Ectodermal cell (in vitro differentiated cells): ENCODE data around the gene MTA1.

Experiments used
- H3K27ac ChIP-seq: 2 replicates; pipeline ENCODE4 v1.7.0; 2013; ENCODE audit warnings: mild to moderate bottlenecking, low read depth, low read length; ENCODE audit not compliant: insufficient read depth, poor library complexity, severe bottlenecking
- H3K27me3 ChIP-seq: 2 replicates; pipeline ENCODE4 v1.7.0; 2013; ENCODE audit warnings: mild to moderate bottlenecking, low read length; ENCODE audit not compliant: insufficient read depth, control insufficient read depth, poor library complexity, severe bottlenecking
- H3K36me3 ChIP-seq: one replicate; pipeline ENCODE4 v1.7.0; 2013; ENCODE audit warnings: low read length; ENCODE audit not compliant: control insufficient read depth, insufficient read depth
- H3K4me1 ChIP-seq: one replicate; pipeline ENCODE4 v1.7.0; 2013; ENCODE audit warnings: low read length; ENCODE audit not compliant: control insufficient read depth, insufficient read depth
- H3K4me3 ChIP-seq: 2 replicates; pipeline ENCODE4 v1.7.0; 2013; ENCODE audit warnings: low read depth, low read length, control low read depth; ENCODE audit not compliant: insufficient read depth
- H3K9me3 ChIP-seq: 2 replicates; pipeline ENCODE4 v1.7.0; 2013; ENCODE audit warnings: mild to moderate bottlenecking, low read length, moderate library complexity; ENCODE audit not compliant: control insufficient read depth
- WGBS, 2 experiments: methylation state at CpG; one replicate each; pipeline ENCODE4 v1.1.7; 2013; ENCODE audit warnings: missing lambda C conversion rate in 2 of 2; 5-methylcytosine and 5-hydroxymethylcytosine counted together

Gene MTA1

GRCh38 chr14:105437723-105438500 lies 18.3 kb downstream of the MTA1 start:
- Histone ChIP-seq H3K27me3 (no peaks in the 10 kb centered on the region), H3K9me3 (no peaks in the 10 kb centered on the region), H3K4me3 (no peak overlapping the region), H3K4me1 (peaks cover 5% of the 10 kb centered on the region), H3K36me3 (peaks cover 1% of the 10 kb centered on the region), H3K27ac (no peak overlapping the region)
- 95 to 96% methylated on average over 18 of the region's 18 CpGs for WGBS, 2 experiments

- no peaks in the 10 kb centered on the region for H3K4me1 ChIP-seq
- 94 to 95% methylated on average over 11 of the region's 11 CpGs for WGBS, 2 experiments
- H3K9me3 ChIP-seq: no peaks in the 10 kb centered on the region
- peaks cover 3% of the 10 kb centered on the region for H3K36me3 ChIP-seq
- H3K27me3 ChIP-seq: no peaks in the 10 kb centered on the region
- no peak overlapping the region for H3K4me3 ChIP-seq
- no peak overlapping the region for H3K27ac ChIP-seq
Measured at GRCh38 chr14:105439179-105439578, 19.6 kb downstream of the MTA1 start.

DNA sequence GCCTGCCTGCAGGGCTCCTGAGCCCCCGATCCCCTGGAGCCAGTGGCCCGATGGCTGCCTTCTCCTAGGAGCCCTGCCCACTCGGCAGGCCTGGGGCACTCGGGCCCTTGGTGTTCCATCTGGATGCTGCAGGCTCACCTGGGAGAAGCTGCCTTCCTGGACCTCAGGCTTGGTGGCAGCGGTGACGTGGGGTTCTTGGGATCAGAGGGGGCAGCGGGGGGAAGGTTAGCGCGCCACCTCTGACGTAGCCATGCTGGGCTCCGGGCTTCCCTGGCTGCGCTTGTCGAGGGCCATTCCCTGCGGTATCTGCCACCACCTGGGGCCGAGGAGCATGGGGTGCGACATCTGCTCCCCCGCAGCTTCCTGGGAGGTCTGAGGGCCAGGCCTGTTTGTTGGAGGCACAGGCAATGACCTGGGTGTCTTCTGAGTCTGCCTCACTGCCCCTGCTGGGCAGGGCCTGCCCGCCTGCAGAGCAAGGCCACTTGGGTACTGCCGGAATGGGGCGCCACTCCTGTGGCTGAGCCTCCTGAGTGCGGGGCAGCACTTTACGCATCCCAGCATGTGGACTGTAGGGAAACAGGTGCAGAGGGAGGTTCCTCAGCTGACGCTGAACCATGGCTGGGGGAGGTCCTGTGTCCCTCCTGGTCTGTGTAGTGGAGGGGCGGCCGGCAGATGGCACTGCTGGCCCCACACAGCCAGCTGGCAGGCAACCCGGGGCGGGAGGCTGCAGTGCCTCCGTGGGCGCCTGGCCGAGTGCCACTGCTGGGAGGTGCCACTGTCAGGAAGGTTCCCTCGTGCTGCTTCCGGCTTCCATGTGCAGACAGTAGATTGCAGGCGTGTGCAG lies 20.3 kb downstream of the MTA1 start:
- Histone ChIP-seq H3K9me3 (no peaks in the 10 kb centered on the region), H3K27ac (no peak overlapping the region), H3K4me3 (no peak overlapping the region), H3K27me3 (no peaks in the 10 kb centered on the region), H3K4me1 (no peaks in the 10 kb centered on the region), H3K36me3 (peaks cover 3% of the 10 kb centered on the region)
- 92 to 94% methylated on average over 33 of the region's 33 CpGs for WGBS, 2 experiments

- Histone ChIP-seq H3K4me3 (no peak overlapping the region), H3K36me3 (peaks cover 3% of the 10 kb centered on the region), H3K27ac (no peak overlapping the region), H3K27me3 (no peaks in the 10 kb centered on the region), H3K4me1 (no peaks in the 10 kb centered on the region), H3K9me3 (no peaks in the 10 kb centered on the region)
- WGBS, 2 experiments: 96 to 97% methylated on average over 15 of the region's 15 CpGs
Measured at GRCh38 chr14:105440554-105440900, 20.9 kb downstream of the MTA1 start.

- Histone ChIP-seq H3K27me3 (no peaks in the 10 kb centered on the region), H3K9me3 (no peaks in the 10 kb centered on the region), H3K36me3 (peaks cover 3% of the 10 kb centered on the region), H3K27ac (no peak overlapping the region), H3K4me1 (no peaks in the 10 kb centered on the region), H3K4me3 (no peak overlapping the region)
- WGBS, 2 experiments: 95 to 98% methylated on average over 9 of the region's 9 CpGs
Measured at GRCh38 chr14:105440992-105441391, 21.4 kb downstream of the MTA1 start.

- H3K27me3 ChIP-seq: no peaks in the 10 kb centered on the region
- no peak overlapping the region for H3K4me3 ChIP-seq
- peaks cover 3% of the 10 kb centered on the region for H3K36me3 ChIP-seq
- H3K27ac ChIP-seq: no peak overlapping the region
- no peaks in the 10 kb centered on the region for H3K9me3 ChIP-seq
- WGBS, 2 experiments: 83 to 84% methylated on average over 17 of the region's 17 CpGs
- H3K4me1 ChIP-seq: no peaks in the 10 kb centered on the region
Measured at GRCh38 chr14:105442125-105442524, 22.5 kb downstream of the MTA1 start.

- WGBS, 2 experiments: 85 to 89% methylated on average over 12 of the region's 12 CpGs
- H3K27me3 ChIP-seq: no peaks in the 10 kb centered on the region
- no peak overlapping the region for H3K27ac ChIP-seq
- no peaks in the 10 kb centered on the region for H3K9me3 ChIP-seq
- peaks cover 3% of the 10 kb centered on the region for H3K36me3 ChIP-seq
- no peaks in the 10 kb centered on the region for H3K4me1 ChIP-seq
- H3K4me3 ChIP-seq: no peak overlapping the region
Measured at GRCh38 chr14:105442834-105443233, 23.2 kb downstream of the MTA1 start.

- Histone ChIP-seq H3K4me3 (no peak overlapping the region), H3K4me1 (no peaks in the 10 kb centered on the region), H3K36me3 (peaks cover 5% of the 10 kb centered on the region), H3K9me3 (no peaks in the 10 kb centered on the region), H3K27me3 (no peaks in the 10 kb centered on the region), H3K27ac (no peak overlapping the region)
- WGBS, 2 experiments: 93 to 95% methylated on average over 17 of the region's 17 CpGs
Measured at GRCh38 chr14:105444859-105445258, 25.2 kb downstream of the MTA1 start.

- Histone ChIP-seq H3K36me3 (peaks cover 10% of the 10 kb centered on the region), H3K4me3 (no peak overlapping the region), H3K4me1 (no peaks in the 10 kb centered on the region), H3K9me3 (no peaks in the 10 kb centered on the region), H3K27me3 (no peaks in the 10 kb centered on the region), H3K27ac (no peak overlapping the region)
- 92 to 93% methylated on average over 24 of the region's 24 CpGs for WGBS, 2 experiments
Measured at GRCh38 chr14:105445290-105445689, 25.7 kb downstream of the MTA1 start.
